Esophagus squamous epithelium (tissue), 4 donors: ENCODE data around the gene C5orf22.

ENCODE experiments used
- POLR2A ChIP-seq, 4 donors: fragments of 450-650 bp; IDR thresholded peaks; one replicate each; pipeline ENCODE4 v1.6.1; 2017; ENCODE audit warnings: antibody characterized with exemption in 4 of 4, mild to moderate bottlenecking in 4 of 4, moderate library complexity in 3 of 4
- TF ChIP-seq, protein P1 (sequence below), 6 experiments: fragments of 450-650 bp in 4 of 6; fragments of 200-600 bp in 2 of 6; sonication (generic) in 2 of 6; IDR thresholded peaks; one replicate each; pipeline ENCODE4 v1.5.1; 2016 to 2019; ENCODE audit warnings: antibody characterized with exemption in 6 of 6, mild to moderate bottlenecking in 4 of 6, moderate library complexity in 4 of 6

GRCh38 chr5:31581498-31582099, 49.5 kb downstream of the C5orf22 start:
- TF ChIP-seq, protein P1, sequence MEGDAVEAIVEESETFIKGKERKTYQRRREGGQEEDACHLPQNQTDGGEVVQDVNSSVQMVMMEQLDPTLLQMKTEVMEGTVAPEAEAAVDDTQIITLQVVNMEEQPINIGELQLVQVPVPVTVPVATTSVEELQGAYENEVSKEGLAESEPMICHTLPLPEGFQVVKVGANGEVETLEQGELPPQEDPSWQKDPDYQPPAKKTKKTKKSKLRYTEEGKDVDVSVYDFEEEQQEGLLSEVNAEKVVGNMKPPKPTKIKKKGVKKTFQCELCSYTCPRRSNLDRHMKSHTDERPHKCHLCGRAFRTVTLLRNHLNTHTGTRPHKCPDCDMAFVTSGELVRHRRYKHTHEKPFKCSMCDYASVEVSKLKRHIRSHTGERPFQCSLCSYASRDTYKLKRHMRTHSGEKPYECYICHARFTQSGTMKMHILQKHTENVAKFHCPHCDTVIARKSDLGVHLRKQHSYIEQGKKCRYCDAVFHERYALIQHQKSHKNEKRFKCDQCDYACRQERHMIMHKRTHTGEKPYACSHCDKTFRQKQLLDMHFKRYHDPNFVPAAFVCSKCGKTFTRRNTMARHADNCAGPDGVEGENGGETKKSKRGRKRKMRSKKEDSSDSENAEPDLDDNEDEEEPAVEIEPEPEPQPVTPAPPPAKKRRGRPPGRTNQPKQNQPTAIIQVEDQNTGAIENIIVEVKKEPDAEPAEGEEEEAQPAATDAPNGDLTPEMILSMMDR (IDR thresholded peaks at IDR 0.05): peak in 5 of 6 experiments; percentile 26 to 66 (median 44)
- no peak for TF ChIP-seq POLR2A (IDR thresholded peaks at IDR 0.05)
